Amygdala (tissue), 56 donors: ENCODE results near the gene OXLD1.

Experiments
- DNase-seq, 56 donors: peaks; one replicate each; lab custom pipeline; 2025; lab: John Stamatoyannopoulos, UW

Gene OXLD1

GRCh38 chr17:81655378-81656117, 10.9 kb downstream of the OXLD1 start:
- no peak for DNase-seq

GRCh38 chr17:81652906-81653771, 13.3 kb downstream of the OXLD1 start:
- no peak for DNase-seq

GRCh38 chr17:81651692-81652091, 14.7 kb downstream of the OXLD1 start:
- no peak for DNase-seq

GRCh38 chr17:81650951-81651350, 15.5 kb downstream of the OXLD1 start:
- DNase-seq = no peak

DNA sequence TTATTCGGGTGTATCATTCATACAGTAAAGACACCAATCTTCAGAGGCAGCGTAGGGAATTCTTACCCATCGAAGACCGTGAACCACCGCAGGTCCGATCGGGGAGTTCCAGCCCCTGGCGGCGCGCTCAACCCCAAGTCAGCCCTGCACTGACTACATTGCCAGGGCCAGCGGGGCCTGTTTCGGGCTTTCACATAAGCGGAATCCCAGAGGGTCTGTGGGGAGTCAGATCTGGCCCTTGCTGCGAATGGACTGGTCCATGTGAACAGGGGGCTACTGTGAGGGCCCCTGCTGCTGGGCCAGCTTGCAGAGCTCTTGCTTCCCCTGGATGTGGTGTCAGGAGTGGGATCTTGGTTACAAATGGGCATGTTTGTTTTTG, 17.7 kb downstream of the OXLD1 start:
- no peak for DNase-seq

GRCh38 chr17:81648013-81648706, 18.2 kb downstream of the OXLD1 start:
- DNase-seq = no peak

GRCh38 chr17:81647640-81648012, 18.8 kb downstream of the OXLD1 start:
- no peak for DNase-seq

GRCh38 chr17:81646869-81647600, 19.4 kb downstream of the OXLD1 start:
- no peak for DNase-seq

- DNase-seq = no peak
Measured at GRCh38 chr17:81644976-81645952, 21.1 kb downstream of the OXLD1 start.

DNA sequence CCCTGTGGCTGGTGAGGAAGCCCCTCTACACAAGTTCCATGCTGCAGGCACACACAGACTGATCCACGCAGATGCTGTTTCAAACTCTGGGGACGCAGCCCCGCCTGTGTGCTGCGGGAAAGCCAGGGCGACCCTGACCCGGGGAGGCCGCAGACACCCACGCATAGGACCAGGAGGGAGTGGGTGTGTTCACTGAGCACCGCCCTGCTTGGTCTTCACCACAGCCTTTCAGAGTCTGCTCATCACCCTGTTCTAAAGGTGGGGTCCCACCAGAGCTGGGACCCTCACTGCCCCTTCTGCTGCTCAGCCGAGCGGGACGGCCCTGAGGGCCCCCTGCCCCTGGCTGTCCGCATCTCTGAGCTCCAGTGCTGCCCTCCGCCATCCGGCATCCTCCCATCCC, 21.9 kb downstream of the OXLD1 start:
- no peak for DNase-seq

DNA sequence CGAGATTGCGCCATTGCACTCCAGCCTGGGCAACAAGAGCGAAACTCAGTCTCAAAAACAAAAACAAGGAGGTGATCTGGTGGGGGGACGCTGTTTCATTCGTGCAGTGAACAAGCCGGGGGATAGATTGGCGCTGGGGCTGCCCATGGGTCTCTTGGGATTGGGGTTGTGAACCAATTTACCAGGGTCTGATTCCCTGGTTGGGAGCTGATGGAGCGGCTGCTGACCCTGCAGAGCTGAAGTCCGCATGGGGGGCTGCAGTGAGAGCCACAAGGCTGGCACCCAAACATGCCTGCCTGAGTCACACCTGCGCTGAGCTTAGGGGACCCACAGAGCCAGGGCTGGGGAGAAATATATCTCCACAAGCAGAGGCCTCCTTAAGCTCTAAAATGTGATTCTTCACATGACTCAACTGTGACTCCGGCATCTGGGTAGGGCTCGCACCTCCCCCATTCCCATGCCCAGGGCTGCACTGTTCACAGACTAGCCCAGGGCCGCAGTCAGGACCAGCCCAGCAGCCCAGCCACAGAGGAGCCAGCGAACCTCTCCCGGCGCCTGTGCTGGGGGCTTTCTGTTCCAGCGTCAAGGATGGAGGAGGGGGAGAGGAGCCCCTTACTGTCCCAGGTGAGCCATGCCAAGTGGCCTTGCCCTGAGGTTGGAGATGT, 24.4 kb downstream of the OXLD1 start:
- DNase-seq = no peak

DNA sequence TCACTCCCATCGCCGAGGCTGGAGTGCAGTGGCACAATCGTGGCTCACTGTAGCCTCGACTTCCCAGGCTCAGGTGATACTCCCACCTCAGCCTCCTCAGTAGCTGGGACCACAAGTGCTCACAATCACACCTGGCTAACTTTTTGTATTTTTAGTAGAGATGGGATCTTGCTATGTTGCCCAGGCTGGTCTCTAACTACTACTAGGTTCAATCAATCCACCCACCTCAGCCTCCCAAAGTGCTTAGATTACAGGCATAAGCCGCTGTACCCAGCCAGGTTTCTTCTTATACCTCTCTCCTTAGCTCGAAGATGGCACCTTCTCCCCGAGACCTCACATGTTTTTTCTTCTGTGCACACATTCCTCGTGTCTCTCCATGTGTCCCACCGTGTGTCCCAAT, 26.4 kb downstream of the OXLD1 start:
- no peak for DNase-seq

- no peak for DNase-seq
Measured at GRCh38 chr17:81638683-81639082, 27.7 kb downstream of the OXLD1 start.

DNA sequence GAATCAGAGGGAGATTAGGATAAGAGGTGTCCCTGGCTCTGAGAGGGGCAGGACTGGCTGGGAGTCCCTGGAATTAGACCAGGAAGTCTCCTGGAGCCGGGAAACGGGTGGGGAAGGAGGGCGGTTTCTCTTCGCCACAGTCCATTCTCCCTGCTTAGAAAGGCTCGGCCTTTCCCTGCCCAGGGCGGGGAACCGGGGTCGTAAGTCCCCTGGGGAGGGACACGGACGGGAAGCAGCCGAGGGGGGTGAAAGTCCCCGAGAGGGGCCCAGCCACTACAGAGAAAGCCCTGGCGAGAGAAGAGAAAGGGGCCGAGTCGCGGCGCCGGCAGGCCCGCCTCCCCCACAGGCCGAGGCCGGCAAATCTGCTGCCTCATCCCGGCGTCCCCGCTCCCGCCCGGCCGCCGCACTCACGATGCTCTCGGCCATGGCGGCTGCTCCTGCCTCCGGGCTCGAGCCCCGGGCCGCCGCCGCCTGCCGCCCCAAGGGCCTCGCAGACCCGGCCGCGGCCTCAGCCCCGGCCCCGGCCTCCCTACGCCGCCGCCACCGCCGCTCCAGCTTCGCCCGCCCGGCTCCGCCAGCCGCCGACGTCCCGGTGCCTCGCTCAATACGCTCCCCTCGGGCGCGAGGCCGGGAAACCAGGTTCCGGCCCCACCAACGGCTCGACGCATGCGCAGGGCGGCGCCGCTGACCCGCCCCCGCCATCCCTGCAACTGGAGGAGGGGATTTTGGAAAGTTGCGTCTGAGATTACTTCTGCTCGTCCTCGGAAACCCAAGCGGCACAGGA, 29.7 kb downstream of the OXLD1 start, which contains the start of the genes NPLOC4 and TSPAN10:
NPLOC4 (minus strand) TSS at position 608 of the 784 bp plus-strand sequence; CDS start at position 426, 182 bp downstream.
TSPAN10 (plus strand) TSS at position 692 of the 784 bp plus-strand sequence. CDS start 5,217 bp downstream, outside the sequence.
- DNase-seq = peak in 55 of 56 donors; percentile 11 to 88 (median 68)

- DNase-seq = no peak
Measured at GRCh38 chr17:81635973-81636504, 30.4 kb downstream of the OXLD1 start.

DNA sequence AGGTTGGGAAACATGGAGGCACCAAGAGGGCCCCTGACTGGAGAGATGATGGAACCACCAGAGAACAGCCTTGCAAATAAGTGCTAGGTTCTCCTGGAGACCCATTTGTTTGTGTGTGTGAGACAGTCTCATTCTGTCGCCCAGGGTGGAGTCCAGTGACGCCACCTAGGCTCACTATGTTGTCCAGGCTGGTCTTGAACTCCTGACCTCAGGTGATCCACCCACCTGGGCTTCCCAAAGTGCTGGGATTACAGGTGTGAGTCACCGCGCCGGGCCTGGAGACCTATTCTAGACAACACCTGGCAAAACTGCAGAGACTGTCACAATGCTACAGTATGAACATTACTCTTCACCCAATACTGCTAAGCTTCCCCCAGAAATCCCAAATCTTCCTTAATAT, 31.0 kb downstream of the OXLD1 start:
- DNase-seq = no peak

GRCh38 chr17:81631482-81631881, 34.9 kb downstream of the OXLD1 start:
- DNase-seq = no peak
